Upper lobe of left lung (tissue), 4 donors: ENCODE data around the gene TSHZ1.

ENCODE experiments used
- CTCF ChIP-seq, 6 experiments: fragments of 450-650 bp in 4 of 6; fragments of 200-600 bp in 2 of 6; sonication (generic) in 2 of 6; IDR thresholded peaks; one replicate each; pipeline ENCODE4 v1.5.1; 2016 to 2019; ENCODE audit warnings: antibody characterized with exemption in 6 of 6
- POLR2A ChIP-seq, 4 donors: fragments of 450-650 bp; IDR thresholded peaks; one replicate each; pipeline ENCODE4 v1.5.1; 2016 to 2017; ENCODE audit warnings: antibody characterized with exemption in 4 of 4, mild to moderate bottlenecking in 2 of 4

DNA sequence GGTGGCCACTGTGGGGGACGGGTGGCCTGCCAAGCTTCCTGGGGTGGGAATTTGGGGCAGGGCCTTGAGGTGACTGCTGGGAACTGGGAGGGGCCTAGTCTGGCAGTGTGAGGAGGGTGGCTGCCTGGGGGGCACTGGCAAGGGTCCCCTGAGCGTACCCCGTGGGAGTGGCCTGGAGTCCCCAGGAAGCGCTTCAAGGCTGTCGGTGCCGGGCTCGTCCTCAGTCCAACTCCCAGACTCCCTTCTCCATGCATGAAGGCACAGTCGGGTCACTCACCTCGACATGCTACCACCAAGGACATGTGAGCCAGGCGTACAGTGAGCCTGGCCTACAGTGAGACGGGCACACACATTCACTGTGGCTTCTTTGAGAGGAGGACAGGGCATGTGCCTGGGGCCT, 111.6 kb downstream of the TSHZ1 start:
- no peak for TF ChIP-seq CTCF (IDR thresholded peaks at IDR 0.05)
- TF ChIP-seq POLR2A (IDR thresholded peaks at IDR 0.05) = no peak
